Heart left ventricle (tissue), 16 donors: Measurements from ENCODE around the gene F11. TPM values are rescaled to one million over a fixed set of nuclear protein-coding genes. Genes with fewer than 3 reads are reported as not detected.
A peak's percentile ranks its signal among the peaks of the same experiment; 100 is the strongest.
"Not testable (repeated sequence)": the region's sequence is repeated elsewhere in the genome, so short reads cannot be mapped to it uniquely, and the experiment has no call there.

Experiments
- ATAC-seq, 4 donors: fragments of 200-7000 bp; cut with Tn5 transposase; one replicate each; pipeline ENCODE4 v1.9.1; 2020 to 2022; ENCODE audit warnings: moderate library complexity in 4 of 4, mild to moderate bottlenecking in 3 of 4, moderate number of reproducible peaks in 1 of 4
- DNase-seq, 5 donors: peaks; one replicate each; pipeline ENCODE4 v3.0.0-alpha.2; 2020
- H3K27ac ChIP-seq, 12 donors: fragments of 200-600 bp; sonication (generic) in 4 of 12; one replicate each; pipeline versions ENCODE4 v1.5.0 to v1.8.0; 2016 to 2022; ENCODE audit warnings: mild to moderate bottlenecking in 2 of 12
- H3K27me3 ChIP-seq, 9 donors: fragments of 200-600 bp; sonication (generic) in 2 of 9; one replicate each; pipeline versions ENCODE4 v1.5.1 to v1.8.0; 2016 to 2022; ENCODE audit warnings: mild to moderate bottlenecking in 3 of 9
- H3K36me3 ChIP-seq, 9 donors: fragments of 200-600 bp; sonication (generic) in 2 of 9; one replicate each; pipeline versions ENCODE4 v1.5.0 to v1.8.0; 2018 to 2022; ENCODE audit warnings: mild to moderate bottlenecking in 2 of 9
- H3K4me1 ChIP-seq, 12 donors: fragments of 200-600 bp; sonication (generic) in 4 of 12; one replicate each; pipeline versions ENCODE4 v1.5.0 to v1.8.0; 2016 to 2022; ENCODE audit warnings: mild to moderate bottlenecking in 3 of 12
- H3K4me3 ChIP-seq, 12 donors: fragments of 200-600 bp; sonication (generic) in 4 of 12; one replicate each; pipeline versions ENCODE4 v1.5.0 to v1.8.0; 2017 to 2022; ENCODE audit warnings: mild to moderate bottlenecking in 9 of 12, moderate library complexity in 4 of 12
- H3K9me3 ChIP-seq, 12 donors: fragments of 200-600 bp; sonication (generic) in 4 of 12; one replicate each; pipeline versions ENCODE4 v1.5.0 to v1.8.0; 2016 to 2022; ENCODE audit warnings: mild to moderate bottlenecking in 1 of 12
- POLR2A ChIP-seq, 2 donors: fragments of 450-650 bp; IDR thresholded peaks; one replicate each; pipeline ENCODE4 v1.6.1; 2017; ENCODE audit warnings: antibody characterized with exemption in 2 of 2, mild to moderate bottlenecking in 2 of 2, moderate library complexity in 2 of 2
- WGBS, 4 donors: extraction: QIAGEN DNeasy Blood & Tissue Kit in 2 of 4; methylation state at CpG; one replicate each; pipeline versions ENCODE4 v1.1.5 to v1.1.7; 2013 to 2018; 5-methylcytosine and 5-hydroxymethylcytosine counted together
- intact Hi-C, 10 donors: fragments of 100-400 bp; cut with DNase I; formaldehyde crosslinking; loops; one replicate each; pipeline versions ENCODE4 v1.11.1 to v1.14.2; 2022
- polyA plus RNA-seq, 2 donors: library from polyadenylated mRNA; stranded (reverse); fragments of 200-250 nt; gene quantifications; one replicate each; pipeline ENCODE4 v1.2.3, GENCODE V29; 2013
- total RNA-seq, 9 donors: library from RNA; depleted of rRNA in 2 of 9; stranded (reverse); fragments of >200 nt in 2 of 9; fragmentation: NEBNext Ultra II Directional in 3 of 9; extraction: Animal tissue kit (Norgen Biotek cat#: 25700) in 3 of 9; gene quantifications; one replicate each; pipeline versions ENCODE4 v1.1.0 to v1.2.4, GENCODE V29; 2016 to 2023
- TF ChIP-seq, protein P1 (sequence below), 12 donors: fragments of 200-600 bp; sonication (generic) in 4 of 12; IDR thresholded peaks; one replicate each; pipeline versions ENCODE4 v1.5.0 to v1.8.0; 2018 to 2022; ENCODE audit warnings: antibody characterized with exemption in 12 of 12, mild to moderate bottlenecking in 5 of 12
- donor health status: ischemic (EF 13 %, LVEDD 7.1; RV severe dilation, severe dysfunction).
- donor health status: healthy with polysubstance abuse.
- donor health status: DM: no; HTN: yes; CAD: no.
- donor health status: DM: no; HTN: no; CAD: no.
- donor health status: ischemic (EF 25% LVEDD 6.9; RV normal size, moderate dysfunction).
- donor health status: ischemic (EF 25% LVEDD 5.7; RV mildly dilated, moderate dysfunction).
- donor health status: healthy.
- donor health status: DM: yes; HTN: yes; CAD: no.
- donor health status: ischemic (EF 35%, LVEDD 5.7; RV mildly dilated, moderate dysfunction).
- donor health status: nonischemic (EF 11% LVEDD 7.7; RV severe dilation, severe dysfunction).
- donor health status: DM: yes; HTN: yes; CAD: no.
- donor health status: PGD.
- donor health status: ischemic (EF 29% LVEDD 5.4; RV normal size, mild dysfunction).
- donor health status: nonischemic (EF 23%, LVEDD 6.1; RV moderate dilation, normal function).

F11 gene
- total and polyA plus RNA-seq, 11 donors, result not detected

- intact Hi-C loops, result no loop called here
- Histone ChIP-seq H3K27ac (no peak overlapping the region), H3K27me3 (peaks cover 0 to 25% (median 3%) of the 10 kb centered on the region in 9 donors), H3K4me1 (no peaks in the 10 kb centered on the region), H3K4me3 (peak overlapping the region in 1 of 12 donors; percentile 14), H3K9me3 (no peaks in the 10 kb centered on the region), H3K36me3 (no peaks in the 10 kb centered on the region)
- TF ChIP-seq, protein P1, sequence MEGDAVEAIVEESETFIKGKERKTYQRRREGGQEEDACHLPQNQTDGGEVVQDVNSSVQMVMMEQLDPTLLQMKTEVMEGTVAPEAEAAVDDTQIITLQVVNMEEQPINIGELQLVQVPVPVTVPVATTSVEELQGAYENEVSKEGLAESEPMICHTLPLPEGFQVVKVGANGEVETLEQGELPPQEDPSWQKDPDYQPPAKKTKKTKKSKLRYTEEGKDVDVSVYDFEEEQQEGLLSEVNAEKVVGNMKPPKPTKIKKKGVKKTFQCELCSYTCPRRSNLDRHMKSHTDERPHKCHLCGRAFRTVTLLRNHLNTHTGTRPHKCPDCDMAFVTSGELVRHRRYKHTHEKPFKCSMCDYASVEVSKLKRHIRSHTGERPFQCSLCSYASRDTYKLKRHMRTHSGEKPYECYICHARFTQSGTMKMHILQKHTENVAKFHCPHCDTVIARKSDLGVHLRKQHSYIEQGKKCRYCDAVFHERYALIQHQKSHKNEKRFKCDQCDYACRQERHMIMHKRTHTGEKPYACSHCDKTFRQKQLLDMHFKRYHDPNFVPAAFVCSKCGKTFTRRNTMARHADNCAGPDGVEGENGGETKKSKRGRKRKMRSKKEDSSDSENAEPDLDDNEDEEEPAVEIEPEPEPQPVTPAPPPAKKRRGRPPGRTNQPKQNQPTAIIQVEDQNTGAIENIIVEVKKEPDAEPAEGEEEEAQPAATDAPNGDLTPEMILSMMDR (IDR thresholded peaks at IDR 0.05), result no peak
- TF ChIP-seq POLR2A (IDR thresholded peaks at IDR 0.05), result no peak
- no peak for DNase-seq
- 23 to 37% (median 29%) methylated on average over 8 of the region's 8 CpGs for WGBS, 4 donors
- no peak for ATAC-seq
Measured at GRCh38 chr4:186266729-186267456, 904 bp downstream of the F11 start.

GRCh38 chr4:186271081-186271678 lies 5.2 kb downstream of the F11 start:
- Histone ChIP-seq H3K36me3 (no peaks in the 10 kb centered on the region), H3K4me3 (no peak overlapping the region), H3K27ac (no peak overlapping the region), H3K9me3 (no peaks in the 10 kb centered on the region), H3K4me1 (no peaks in the 10 kb centered on the region), H3K27me3 (peaks cover 0 to 25% (median 3%) of the 10 kb centered on the region in 9 donors)
- no peak for TF ChIP-seq POLR2A (IDR thresholded peaks at IDR 0.05)
- TF ChIP-seq, protein P1 (IDR thresholded peaks at IDR 0.05), result no peak
- whole genome bisulfite sequencing, 4 donors, result 83 to 86% (median 84%) methylated on average over 9 of the region's 9 CpGs
- no peak for DNase-seq
- intact Hi-C loops, result no loop called here
- ATAC-seq, result no peak

DNA sequence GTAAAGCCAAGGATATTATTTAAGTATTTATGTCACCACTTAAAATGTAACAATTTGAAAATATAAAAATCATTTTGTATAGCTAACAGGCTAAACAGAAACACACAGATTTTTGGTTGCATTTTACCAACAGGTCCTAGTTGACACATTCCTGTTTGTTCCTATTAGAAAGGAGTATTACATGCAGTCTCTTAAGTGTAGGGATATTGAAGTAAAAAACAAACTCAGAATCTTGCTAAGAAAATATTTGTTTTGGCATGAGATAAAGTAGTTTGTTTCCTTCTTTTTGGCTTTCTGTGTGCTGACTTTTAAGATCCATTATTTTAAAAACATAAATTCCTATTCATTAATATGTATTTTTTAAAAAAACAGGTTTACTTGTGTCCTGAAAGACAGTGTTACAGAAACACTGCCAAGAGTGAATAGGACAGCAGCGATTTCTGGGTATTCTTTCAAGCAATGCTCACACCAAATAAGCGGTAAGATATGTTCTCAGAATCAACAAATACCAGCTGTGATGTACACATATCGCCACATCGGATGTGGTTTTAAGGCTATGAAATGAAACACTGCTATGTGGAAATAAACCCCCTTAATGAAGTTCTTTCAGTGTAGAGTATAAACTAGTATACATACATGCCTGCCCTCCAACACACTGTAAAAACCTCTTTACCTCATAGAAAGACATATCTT lies 6.9 kb downstream of the F11 start:
- DNase-seq, result no peak
- Histone ChIP-seq H3K9me3 (no peaks in the 10 kb centered on the region), H3K27ac (no peak overlapping the region), H3K4me3 (no peak overlapping the region), H3K36me3 (no peaks in the 10 kb centered on the region), H3K27me3 (peaks cover 0 to 10% (median 0%) of the 10 kb centered on the region in 9 donors), H3K4me1 (no peaks in the 10 kb centered on the region)
- ATAC-seq, result no peak
- TF ChIP-seq, protein P1 (IDR thresholded peaks at IDR 0.05), result no peak
- no peak for TF ChIP-seq POLR2A (IDR thresholded peaks at IDR 0.05)
- WGBS, 4 donors, result 73 to 84% (median 78%) methylated on average over 4 of the region's 4 CpGs
- intact Hi-C loops, result no loop called here

- H3K27ac ChIP-seq, H3K4me1 ChIP-seq, intact Hi-C loops, DNase-seq, H3K4me3 ChIP-seq, H3K9me3 ChIP-seq, H3K36me3 ChIP-seq, ATAC-seq: not testable (repeated sequence)
- H3K27me3 ChIP-seq, result peaks cover 0 to 10% (median 0%) of the 10 kb centered on the region in 9 donors
- 89 to 95% (median 91%) methylated on average over 5 of the region's 5 CpGs for WGBS, 4 donors
Measured at GRCh38 chr4:186273392-186273789, 7.4 kb downstream of the F11 start.
